Upper lobe of left lung (tissue), 4 donors: ENCODE data around the gene TRIP6.

ENCODE experiments used
- EP300 ChIP-seq, 4 donors: sonication (generic); formaldehyde crosslinking; IDR thresholded peaks; one replicate each; pipeline ENCODE4 v1.5.1; 2017; ENCODE audit warnings: antibody characterized with exemption in 4 of 4, control low read depth in 2 of 4
- POLR2A ChIP-seq, 4 donors: fragments of 450-650 bp; IDR thresholded peaks; one replicate each; pipeline ENCODE4 v1.5.1; 2016 to 2017; ENCODE audit warnings: antibody characterized with exemption in 4 of 4, mild to moderate bottlenecking in 2 of 4

- TF ChIP-seq EP300 (IDR thresholded peaks at IDR 0.05): no peak
- no peak for TF ChIP-seq POLR2A (IDR thresholded peaks at IDR 0.05)
Observed at GRCh38 chr7:100818366-100818765, 48.8 kb upstream of the TRIP6 start.
